Stimulated activated CD4-positive, alpha-beta T cell treated with anti-CD3 and anti-CD28 coated beads, Interleukin-1b, Interleukin-23, amount 100 ng/mL, for 1 hour (primary cell): Measurements from ENCODE around the gene SAP30.

ENCODE experiments used
- DNase-seq, 2 donors: peaks; one replicate each; pipeline ENCODE4 v3.0.0-alpha.2; 2020; ENCODE audit warnings: low read depth in 2 of 2

The SAP30 gene

GRCh38 chr4:173370477-173371291, at the start of gene SAP30:
Gene SAP30, plus strand, starts transcription at chr4:173370954. Its CDS starts 229 bp downstream, at chr4:173371183.
- DNase-seq, result peak; percentile 92 to 93

- no peak for DNase-seq
Measured at GRCh38 chr4:173325007-173325736, 45.6 kb upstream of the SAP30 start.

GRCh38 chr4:173328236-173328901, 42.4 kb upstream of the SAP30 start:
- no peak for DNase-seq

GRCh38 chr4:173330590-173330989, 40.2 kb upstream of the SAP30 start:
- no peak for DNase-seq

- DNase-seq, result no peak
Measured at GRCh38 chr4:173332021-173332487, 38.7 kb upstream of the SAP30 start.

GRCh38 chr4:173332963-173333657, 37.6 kb upstream of the SAP30 start:
- DNase-seq, result peak in 1 of 2 donors; percentile 7

- DNase-seq, result peak in 1 of 2 donors; percentile 0
Measured at GRCh38 chr4:173333658-173334084, 37.1 kb upstream of the SAP30 start.

GRCh38 chr4:173334085-173334890, 36.5 kb upstream of the SAP30 start, which contains the start of gene HMGB2:
Gene HMGB2, minus strand, starts transcription at chr4:173334358. Its CDS starts 709 bp downstream, at chr4:173333649.
- DNase-seq, result peak; percentile 98 to 99

GRCh38 chr4:173334891-173335752, 35.6 kb upstream of the SAP30 start:
- no peak for DNase-seq

GRCh38 chr4:173337463-173337862, 33.3 kb upstream of the SAP30 start:
- no peak for DNase-seq

- DNase-seq, result no peak
Measured at GRCh38 chr4:173343832-173344397, 26.8 kb upstream of the SAP30 start.

GRCh38 chr4:173345648-173346047, 25.1 kb upstream of the SAP30 start:
- DNase-seq, result no peak

- DNase-seq, result no peak
Measured at GRCh38 chr4:173346074-173346473, 24.7 kb upstream of the SAP30 start.

- no peak for DNase-seq
Measured at GRCh38 chr4:173347467-173347866, 23.3 kb upstream of the SAP30 start.

- no peak for DNase-seq
Measured at GRCh38 chr4:173357939-173358338, 12.8 kb upstream of the SAP30 start.

- DNase-seq, result no peak
Measured at GRCh38 chr4:173360587-173361221, 10.1 kb upstream of the SAP30 start.

- DNase-seq, result no peak
Measured at GRCh38 chr4:173362666-173363065, 8.1 kb upstream of the SAP30 start.

GRCh38 chr4:173365359-173365996, 5.3 kb upstream of the SAP30 start:
- DNase-seq, result no peak
